RCC 7860 (cell line): ENCODE measurements around the gene SESN1.
"Not testable (repeated sequence)": the region's sequence is repeated elsewhere in the genome, so short reads cannot be mapped to it uniquely, and the experiment has no call there.

Experiments used
- DNase-seq: peaks from one replicate; pipeline ENCODE4 v3.0.0-alpha.2; 2015; ENCODE audit warnings: low spot score
- FAIRE-seq: peaks from 2 replicates; lab custom pipeline; 2012; peaks lifted over from hg19 to GRCh38; lab: Jason Lieb, UNC

Gene SESN1

DNA sequence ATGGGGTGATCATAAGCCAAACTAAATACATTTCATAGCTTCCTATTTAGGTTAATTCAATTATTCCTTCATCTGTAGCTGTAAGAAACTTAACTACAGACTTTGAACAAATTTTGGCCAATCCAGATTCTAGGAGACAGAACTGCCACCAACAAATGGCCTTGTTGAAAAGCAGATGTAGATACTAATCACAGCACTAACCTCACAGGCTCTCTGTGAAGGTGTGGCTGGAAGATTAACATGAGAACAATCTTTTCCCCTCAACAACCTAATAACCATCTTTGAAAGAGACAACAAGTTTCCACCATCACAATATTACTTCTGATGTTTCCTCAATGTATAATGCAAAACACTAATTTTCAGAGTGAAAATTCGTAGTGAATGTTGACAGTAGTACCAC lies 87.8 kb downstream of the SESN1 start:
- no peak for FAIRE-seq
- DNase-seq: no peak

DNA sequence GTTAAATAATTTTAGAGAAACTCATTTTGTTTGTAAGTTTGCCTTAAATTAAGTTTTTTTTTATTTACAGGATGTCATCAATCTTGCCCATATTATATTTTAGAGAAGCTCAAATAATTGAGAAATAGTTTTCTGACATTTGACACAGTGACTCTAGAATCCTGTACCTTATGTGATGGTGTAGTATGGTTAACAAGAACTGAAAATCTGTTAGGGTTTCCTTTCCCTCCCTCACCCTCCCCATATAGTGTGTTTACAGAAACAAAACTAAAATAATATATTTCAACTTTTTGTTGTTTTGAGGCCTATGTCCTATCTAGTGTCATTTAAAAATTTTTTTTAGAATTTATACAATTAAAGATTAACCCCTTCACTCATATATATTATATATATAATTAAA lies 91.8 kb downstream of the SESN1 start:
- DNase-seq (no peak), FAIRE-seq (no peak)

DNA sequence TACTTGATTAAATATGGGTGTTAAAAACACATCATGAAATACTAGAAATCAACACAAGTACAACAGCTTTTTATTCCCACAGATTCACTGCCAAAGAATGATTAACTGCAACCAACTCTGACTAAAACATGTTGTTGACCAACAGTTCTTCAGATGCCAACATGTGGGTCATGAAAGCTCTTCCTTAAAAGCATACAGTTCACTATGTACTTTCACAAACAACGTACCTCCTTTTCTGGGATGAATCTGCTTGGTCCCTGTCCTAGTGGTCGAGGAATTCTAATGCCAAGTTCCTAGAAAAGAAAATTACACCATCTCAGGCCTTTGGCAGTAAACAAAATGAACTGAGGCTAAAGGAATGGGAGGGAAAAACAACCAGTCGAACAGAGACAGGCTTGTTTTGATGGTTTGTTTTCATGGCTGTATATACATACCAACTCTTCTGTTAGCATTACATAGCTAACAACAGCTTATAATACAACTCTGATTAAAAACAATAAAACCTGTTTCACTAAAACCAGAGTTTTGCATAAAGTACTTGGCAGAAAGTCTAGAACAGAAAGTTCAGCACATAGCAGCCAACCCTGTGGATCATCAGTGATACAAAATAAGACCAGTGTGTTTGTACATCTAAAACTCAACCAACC lies 92.5 kb downstream of the SESN1 start:
- DNase-seq: no peak
- FAIRE-seq: no peak

DNA sequence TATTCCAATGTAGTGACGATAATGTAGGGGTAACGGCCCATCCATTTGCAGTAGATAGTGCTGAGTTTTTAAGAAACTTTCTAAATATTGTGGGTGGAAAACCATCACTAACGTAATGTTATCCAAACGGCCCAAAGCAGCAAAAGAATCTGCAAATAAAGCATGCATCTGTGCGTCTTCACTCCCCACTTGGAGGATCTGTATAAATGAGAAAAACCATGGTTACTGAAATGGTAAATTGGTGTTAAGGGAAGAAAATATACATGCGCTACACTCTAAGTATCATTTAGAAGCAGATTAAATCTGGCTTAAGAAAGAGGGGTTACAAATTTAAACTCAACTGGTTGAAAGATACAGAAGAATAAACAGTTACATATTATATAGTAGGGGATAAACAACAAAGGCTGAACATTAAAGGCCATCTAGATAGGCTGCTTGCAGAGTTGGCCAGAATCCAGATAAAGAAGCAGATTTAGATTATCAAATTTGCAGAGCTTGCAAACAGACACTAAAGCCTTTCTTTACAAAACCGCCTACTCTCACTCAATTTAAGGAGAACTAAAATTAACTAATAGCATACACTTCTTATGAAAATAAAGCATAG lies 93.3 kb downstream of the SESN1 start:
- FAIRE-seq: no peak

DNA sequence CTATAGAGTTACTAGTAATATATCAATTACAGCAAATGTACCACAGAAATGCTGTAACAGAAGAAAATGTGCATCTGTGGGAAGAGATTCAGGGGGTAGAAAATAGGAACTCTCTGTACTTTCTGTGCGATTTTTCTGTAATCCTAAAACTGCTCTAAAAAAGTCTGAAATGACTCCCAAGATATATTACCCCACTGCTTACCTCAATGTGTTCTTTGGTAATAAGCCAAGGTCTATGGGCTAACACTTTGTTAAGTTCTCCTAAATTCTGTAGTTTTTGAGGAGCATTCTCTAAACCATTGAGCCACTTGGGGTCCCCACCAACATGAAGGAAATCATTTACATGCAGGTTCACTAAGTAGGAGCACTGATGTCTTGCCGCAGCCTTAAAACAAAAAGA lies 94.4 kb downstream of the SESN1 start:
- DNase-seq: no peak
- no peak for FAIRE-seq

More for the DNA sequence above, 93.3 kb downstream of the SESN1 start:
- no peak for DNase-seq

DNA sequence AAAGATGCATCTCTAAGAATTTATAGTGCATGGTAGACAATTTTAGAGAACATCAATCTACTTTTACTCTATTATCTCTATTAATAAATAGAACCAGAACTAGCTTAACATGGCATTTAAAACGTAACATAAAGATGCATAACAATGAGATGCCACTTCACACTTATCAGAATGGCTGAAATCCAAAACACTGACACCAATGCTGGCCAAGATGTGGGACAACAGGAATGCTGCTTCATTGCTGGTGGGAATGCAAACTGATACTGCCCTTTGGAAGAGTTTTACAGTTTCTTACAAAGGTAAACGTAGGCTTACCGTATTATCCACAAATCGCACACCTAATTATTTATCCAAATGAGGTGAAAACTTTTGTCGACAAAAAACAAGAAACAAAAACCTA lies 95.2 kb downstream of the SESN1 start:
- no peak for FAIRE-seq
- DNase-seq: no peak

DNA sequence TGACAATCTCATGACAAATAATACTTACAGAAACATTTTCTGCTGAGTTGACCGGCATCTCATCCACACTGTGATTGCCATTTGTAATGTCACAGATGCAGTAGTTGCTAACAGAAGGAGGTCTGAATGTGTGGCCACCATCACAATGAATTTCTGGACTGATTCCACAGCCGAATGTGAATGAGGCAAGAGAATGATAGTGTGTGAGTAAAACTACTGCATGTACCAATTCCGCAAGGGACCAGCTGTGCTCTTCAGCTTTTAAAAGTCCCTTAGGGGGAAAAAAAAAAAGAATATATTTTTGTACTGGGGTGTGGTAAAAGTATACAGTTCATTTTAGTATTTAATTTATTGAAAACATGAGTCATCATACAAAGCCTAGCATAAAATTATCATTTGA lies 96.2 kb downstream of the SESN1 start:
- DNase-seq (no peak), FAIRE-seq (no peak)

DNA sequence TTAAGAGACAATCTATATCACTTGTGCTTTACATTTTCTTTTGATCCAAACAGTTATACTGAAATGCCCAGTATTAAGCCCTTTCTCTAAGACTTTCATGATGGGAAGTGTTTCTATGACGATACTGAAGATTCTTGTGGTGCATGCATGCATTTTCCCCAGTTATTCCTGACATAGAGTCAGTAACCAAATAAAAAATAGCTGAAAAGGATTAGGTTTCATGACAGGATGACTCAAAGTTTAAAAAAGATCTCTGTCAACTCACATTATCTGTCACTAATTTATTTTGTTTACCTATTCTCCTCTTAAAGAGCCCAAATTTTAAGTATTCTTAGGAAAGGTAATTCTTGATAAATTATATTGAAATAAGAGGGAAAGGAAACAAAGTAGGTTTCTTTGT lies 98.4 kb downstream of the SESN1 start:
- FAIRE-seq (no peak), DNase-seq (no peak)

DNA sequence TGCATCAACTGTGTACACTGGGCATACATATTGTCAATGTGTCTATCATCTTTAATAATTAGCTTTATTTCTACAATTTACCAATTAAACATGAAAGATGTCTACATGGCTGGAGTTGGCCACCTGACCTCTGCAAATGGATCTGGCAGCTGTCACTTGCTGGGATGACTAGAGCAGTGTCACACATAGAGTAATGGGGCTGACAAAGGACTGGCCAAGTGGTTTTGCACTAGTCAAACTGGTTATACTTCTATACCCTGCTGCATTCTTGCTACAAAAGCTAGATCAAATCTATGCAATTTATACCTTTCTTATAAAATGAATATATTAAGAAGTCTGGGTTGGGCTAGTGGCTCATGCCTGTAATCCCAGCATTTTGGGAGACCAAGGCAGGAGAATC lies 99.3 kb downstream of the SESN1 start:
- FAIRE-seq (no peak), DNase-seq (no peak)

DNA sequence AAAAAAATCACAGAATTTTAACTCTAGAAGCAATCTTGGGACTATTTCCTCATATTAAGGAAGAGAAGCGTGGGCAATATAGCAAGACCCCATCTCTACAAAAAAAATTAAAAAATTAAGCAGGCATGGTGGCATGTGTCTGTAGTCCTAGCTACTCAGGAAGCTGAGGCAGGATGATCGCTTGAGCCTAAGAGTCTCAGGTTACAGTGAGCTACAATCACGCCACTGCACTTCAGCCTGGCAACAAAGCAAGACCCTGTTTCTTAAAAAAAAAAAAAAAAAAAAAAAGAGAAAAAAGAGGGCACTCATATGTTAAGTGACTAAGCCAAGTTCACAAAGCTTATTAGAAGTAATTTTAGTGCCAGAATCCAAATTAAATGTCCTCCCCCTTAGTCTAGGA lies 100.8 kb downstream of the SESN1 start:
- FAIRE-seq: no peak
- no peak for DNase-seq

DNA sequence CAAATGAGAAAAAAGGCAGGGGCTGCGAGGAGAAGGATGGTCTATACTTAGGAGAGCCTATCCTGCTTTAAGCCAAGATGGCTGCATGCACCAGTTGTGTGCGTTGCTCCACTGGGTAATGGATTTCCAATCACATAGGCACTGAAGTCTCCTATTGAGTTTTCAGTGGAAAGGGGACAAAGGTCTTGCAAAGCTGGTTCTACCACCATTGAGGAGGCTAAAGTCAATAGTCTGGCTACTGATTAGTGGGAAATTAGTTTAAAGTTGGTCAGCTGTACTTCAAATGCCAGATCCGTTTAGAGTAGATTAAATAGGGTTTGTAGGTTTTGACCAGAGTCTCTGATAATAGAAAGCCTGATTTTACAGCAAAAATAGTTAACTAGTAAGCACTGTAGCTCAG lies 104.9 kb downstream of the SESN1 start:
- FAIRE-seq (no peak), DNase-seq (no peak)

DNA sequence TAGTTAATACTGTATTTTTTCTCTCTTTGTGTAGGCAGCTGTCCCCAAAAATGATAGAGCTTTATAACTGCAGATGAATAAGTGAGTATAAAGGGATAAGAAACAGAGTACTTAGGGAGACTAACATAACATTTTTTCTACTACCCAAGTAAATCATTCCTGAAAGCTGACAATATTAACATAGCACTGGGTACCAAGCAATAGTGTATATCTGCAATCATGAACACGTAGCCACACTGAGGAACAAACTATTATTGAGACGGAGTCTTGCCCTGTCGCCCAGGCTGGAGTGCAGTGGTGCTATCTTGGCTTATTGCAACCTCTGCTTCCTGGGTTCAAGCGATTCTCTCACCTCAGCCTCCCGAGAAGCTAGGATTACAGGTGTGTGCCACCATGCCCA lies 105.9 kb downstream of the SESN1 start:
- no peak for FAIRE-seq
- DNase-seq: no peak

DNA sequence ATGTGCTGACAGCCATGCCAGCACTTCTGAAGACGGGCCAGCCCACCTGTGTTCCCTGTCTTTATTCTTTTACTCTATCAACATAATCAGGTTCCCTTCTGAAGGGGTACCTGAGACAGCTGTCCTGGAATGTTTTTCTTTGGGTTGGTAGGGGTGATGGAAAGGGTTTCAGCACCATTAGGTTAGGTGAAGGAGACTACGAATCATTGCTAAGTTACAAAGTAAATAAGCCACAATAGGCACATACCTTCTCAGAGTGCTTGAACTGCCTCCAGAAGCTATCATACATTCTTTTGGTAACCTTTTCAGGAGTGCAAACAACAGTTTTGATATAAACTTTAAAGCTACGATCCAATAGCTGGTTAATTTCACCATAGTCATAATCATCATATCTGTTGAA lies 106.3 kb downstream of the SESN1 start:
- no peak for DNase-seq
- no peak for FAIRE-seq

DNA sequence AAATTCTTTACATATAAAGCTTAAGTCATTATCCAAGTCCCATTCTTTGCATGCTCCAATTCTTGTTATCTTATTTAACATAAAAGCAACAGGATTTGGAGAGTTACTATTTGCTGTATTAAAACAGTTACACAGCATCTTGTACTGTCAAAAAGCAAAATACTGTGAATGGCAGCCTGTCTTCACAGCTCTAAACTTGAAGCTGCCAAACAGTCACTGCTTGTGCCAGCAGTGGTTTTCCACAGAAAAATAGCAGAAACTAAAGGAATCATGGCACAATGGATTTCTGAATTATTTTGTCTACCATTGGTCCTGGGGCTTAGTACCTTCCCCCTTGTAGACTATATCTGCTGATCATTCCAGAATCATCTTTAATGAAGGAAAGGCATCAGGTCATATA lies 107.5 kb downstream of the SESN1 start:
- DNase-seq (no peak), FAIRE-seq (no peak)

DNA sequence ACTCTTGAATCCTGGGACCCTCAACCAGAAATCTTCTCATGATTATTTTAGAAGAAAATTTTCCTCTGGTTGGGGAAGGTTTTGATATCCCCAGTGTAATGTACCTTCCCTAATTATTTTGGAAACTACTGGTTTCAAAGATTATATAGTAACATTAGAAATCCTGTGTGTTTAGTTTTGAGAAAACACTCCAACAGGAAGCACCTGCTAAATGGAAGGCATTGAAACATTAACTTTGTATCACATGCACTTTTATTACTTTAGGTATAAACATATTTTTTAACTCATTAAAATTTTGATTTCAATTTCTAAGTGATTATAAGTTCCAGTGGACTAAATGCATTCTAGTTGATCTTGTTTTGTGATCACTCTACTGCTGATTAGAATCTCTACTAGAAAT lies 109.3 kb downstream of the SESN1 start:
- FAIRE-seq (no peak), DNase-seq (no peak)

DNA sequence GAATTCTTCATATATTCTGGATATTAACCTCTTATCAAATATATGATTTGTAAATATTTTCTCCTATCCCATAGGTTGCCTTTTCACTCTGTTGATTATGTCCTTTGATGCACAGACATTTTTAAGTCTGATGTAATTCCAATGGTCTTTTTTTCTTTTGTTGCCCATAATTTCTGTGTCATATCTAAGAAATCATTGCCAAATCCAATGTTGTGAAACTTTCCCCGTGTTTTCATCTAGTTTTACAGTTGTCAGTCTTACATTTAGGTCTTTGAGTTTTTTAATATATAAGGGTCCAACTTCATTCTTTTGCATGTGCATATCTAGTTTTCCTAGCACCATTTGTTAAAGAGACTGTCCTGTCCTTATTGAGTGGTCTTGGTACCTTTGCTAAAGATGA lies 111.5 kb downstream of the SESN1 start:
- FAIRE-seq (no peak), DNase-seq (no peak)

DNA sequence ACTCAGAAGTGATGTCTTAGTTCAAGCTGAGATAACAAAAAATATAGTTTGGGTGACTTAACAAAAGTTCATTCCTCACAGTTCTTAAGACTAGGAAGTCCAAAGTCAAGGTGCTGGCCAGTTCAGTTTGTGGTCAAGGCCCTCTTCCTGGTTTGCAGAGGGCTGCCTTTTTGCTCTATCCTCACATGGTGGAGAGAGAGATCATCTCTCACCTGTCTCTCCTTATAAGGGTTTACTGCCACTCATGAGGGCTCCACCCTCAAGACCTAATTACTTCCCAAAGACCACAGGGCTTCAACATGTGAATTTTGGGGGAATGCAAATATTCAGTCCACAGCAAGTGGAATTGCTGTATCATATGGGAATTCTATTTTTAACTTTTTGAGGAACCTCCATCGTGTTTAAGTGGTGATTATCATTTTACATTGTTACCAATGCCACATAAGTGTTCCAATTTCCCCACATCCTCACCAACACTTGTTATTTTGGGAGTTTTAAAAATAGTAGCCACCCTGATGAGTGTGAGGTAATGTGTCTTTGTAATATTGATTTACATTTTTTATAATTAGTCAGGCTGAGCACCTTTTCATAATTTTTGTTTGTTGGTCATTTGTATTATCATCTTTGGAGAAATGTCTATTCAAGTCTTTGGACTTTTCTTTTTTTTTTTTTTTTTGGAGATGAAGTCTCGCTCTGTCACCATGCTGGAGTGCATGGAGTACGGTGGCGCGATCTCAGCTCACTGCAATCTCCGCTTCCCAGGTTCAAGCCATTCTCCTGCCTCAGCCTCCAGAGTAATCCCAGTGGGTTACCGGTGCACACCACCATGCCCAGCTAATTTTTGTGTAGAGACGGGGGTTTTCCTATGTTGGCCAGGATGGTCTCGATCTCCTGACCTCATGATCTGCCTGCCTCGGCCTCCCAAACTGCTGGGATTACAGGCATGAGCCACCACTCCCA lies 112.2 kb downstream of the SESN1 start:
- FAIRE-seq (no peak), DNase-seq (no peak)

DNA sequence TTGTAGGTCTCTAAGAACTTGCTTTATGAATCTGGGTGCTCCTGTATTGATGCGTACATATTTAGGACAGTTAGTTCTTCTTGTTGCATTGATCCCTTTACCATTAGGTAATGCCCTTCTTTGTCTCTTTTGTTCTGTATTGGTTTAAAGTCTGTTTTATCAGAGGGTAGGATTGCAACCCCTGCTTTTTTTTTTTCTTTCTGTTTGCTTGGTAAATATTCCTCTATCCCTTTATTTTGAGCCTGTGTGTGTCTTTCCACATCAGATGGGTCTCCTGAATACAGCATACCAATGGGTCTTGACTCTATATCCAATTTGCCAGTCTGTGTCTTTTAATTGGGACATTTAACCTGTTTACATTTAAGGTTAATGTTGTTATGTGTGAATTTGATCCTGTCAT lies 116.0 kb downstream of the SESN1 start:
- not testable (repeated sequence) for DNase-seq, FAIRE-seq

DNA sequence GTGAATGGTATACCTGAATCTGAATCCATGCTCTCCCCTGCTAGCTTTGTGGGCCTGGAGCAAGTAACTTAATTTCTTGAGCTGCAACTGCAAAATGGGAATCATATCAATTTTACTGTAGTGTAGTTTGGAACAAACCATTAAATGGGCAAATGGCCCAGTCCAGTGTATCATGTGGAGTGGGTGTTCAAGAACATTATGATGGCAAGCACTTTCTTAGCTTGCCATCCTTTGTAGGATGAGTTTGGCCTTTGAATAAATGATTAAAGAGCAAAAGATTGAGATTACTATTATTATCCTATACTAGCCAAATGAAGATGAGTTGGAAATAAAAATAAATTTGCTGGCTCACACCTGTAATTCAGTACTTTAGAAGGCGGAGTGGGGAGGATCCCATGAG lies 120.4 kb downstream of the SESN1 start:
- no peak for FAIRE-seq
- no peak for DNase-seq

DNA sequence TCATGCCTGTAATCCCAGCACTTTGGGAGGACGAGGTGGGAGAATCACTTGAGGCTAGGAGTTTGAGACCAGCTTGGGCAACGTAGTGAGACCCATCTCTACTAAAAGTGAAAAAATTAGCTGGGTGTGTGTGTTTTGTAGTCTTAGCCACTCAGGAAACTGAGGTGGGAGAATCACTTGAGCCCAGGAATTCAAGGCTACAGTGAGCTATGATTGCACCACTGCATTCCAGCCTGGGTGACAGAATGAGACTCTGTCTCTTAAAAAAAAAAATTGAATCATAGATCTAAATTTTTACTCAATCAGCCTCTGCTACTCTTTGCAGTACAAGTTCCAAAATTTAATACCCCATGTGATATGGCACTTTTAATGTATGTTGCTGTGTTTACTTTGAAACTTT lies 124.9 kb downstream of the SESN1 start:
- DNase-seq (no peak), FAIRE-seq (no peak)

DNA sequence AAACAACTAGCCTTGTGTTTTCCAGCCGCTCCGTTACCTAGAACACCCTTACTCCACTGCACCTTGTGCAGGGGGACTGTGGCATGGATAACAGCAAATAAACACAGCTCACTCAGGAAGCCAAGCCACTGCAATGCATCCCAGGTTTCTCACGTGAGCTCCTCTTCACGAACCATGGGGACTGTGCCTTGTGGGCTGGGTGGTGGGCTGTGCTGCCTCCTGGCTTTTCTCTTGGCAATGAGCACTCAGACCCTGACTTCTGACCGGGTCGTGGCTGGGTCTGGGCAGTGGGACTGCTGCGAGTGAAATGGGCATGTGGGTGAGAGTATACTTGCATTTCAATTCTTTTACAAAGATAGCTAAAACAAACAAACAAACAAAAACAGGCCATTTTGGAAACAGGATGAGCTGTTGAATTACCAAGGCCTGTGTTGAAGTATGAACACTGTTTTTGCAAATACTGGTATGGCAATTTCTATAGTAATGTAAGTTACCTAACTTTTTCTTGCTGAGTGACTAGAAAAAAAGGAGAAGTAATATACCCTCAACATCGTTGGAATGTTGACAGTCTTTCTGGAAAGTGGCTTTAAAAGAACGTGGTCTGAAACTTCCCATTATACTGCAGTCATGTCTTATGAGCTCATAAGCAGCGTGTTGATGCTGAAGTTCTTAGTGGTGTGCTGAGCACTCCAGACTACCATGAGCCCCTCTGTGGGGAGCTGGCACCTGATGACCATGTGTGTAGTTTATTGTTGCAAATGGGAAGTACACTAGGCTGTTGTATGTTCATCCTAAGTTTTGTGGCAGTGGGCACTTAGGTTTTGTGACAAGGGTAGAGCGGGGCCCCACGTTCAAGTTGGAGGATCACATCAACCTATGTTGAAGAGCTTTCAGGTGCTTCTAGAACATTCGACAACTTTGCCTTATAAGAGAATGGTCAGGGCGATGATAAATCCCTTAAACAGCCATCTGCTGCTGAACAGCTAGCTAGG lies 126.0 kb downstream of the SESN1 start:
- DNase-seq (no peak), FAIRE-seq (no peak)
